GM21367 (cell line): Measurements from ENCODE around the gene PLCL1.

Experiments
- ATAC-seq: cut with Tn5 transposase; IDR thresholded peaks from one replicate; pipeline ENCODE4 v1.9.1; 2021; ENCODE audit not compliant: unreplicated experiment

The PLCL1 gene

GRCh38 chr2:197804049-197804757 is at the start of gene PLCL1:
TSS of gene PLCL1 (plus strand) at chr2:197804593.
- peak; percentile 100 for ATAC-seq

GRCh38 chr2:197759013-197759412 is 45.4 kb upstream of the PLCL1 start:
- ATAC-seq = no peak

GRCh38 chr2:197759625-197760292 is 44.6 kb upstream of the PLCL1 start:
- no peak for ATAC-seq

GRCh38 chr2:197760293-197760657 is 44.1 kb upstream of the PLCL1 start:
- no peak for ATAC-seq

GRCh38 chr2:197777823-197778407 is 26.5 kb upstream of the PLCL1 start:
- no peak for ATAC-seq

- no peak for ATAC-seq
Observed at GRCh38 chr2:197779261-197779660, 25.1 kb upstream of the PLCL1 start.

GRCh38 chr2:197782126-197782525 is 22.3 kb upstream of the PLCL1 start:
- ATAC-seq = no peak

- ATAC-seq = no peak
Observed at GRCh38 chr2:197784956-197785941, 19.1 kb upstream of the PLCL1 start, which contains the start of gene BOLL. TSS of gene BOLL (minus strand) at chr2:197785319. CDS start at chr2:197781850, 3,469 bp downstream.

- ATAC-seq = no peak
Observed at GRCh38 chr2:197786010-197786877, 18.1 kb upstream of the PLCL1 start.

GRCh38 chr2:197793456-197793855 is 10.9 kb upstream of the PLCL1 start:
- ATAC-seq = no peak

- no peak for ATAC-seq
Observed at GRCh38 chr2:197795277-197795676, 9.1 kb upstream of the PLCL1 start.

- ATAC-seq = no peak
Observed at GRCh38 chr2:197798187-197798586, 6.2 kb upstream of the PLCL1 start.

GRCh38 chr2:197799068-197799467 is 5.3 kb upstream of the PLCL1 start:
- no peak for ATAC-seq

- ATAC-seq = no peak
Observed at GRCh38 chr2:197800091-197800490, 4.3 kb upstream of the PLCL1 start.

GRCh38 chr2:197801033-197801432 is 3.4 kb upstream of the PLCL1 start:
- ATAC-seq = no peak

GRCh38 chr2:197803033-197803444 is 1.4 kb upstream of the PLCL1 start:
- ATAC-seq = no peak

- peak; percentile 15 for ATAC-seq
Observed at GRCh38 chr2:197804758-197805714, 643 bp downstream of the PLCL1 start.

- no peak for ATAC-seq
Observed at GRCh38 chr2:197805715-197806633, 1.6 kb downstream of the PLCL1 start.
